Lower lobe of right lung (tissue), 2 donors: ENCODE results near the gene C21orf58. TPM values are rescaled to one million over a fixed set of nuclear protein-coding genes. Genes with fewer than 3 reads are reported as not detected.

ENCODE experiments used
- ATAC-seq, 2 donors: fragments of 200-7000 bp; cut with Tn5 transposase; one replicate each; pipeline ENCODE4 v1.9.1; 2020 to 2022; ENCODE audit warnings: mild to moderate bottlenecking in 2 of 2, moderate library complexity in 2 of 2
- DNase-seq: peaks from one replicate; pipeline ENCODE4 v3.0.0-alpha.2; 2020
- H3K27ac ChIP-seq: fragments of 200-600 bp; one replicate; pipeline ENCODE4 v1.8.0; 2022
- H3K27me3 ChIP-seq: fragments of 200-600 bp; one replicate; pipeline ENCODE4 v1.8.0; 2022; ENCODE audit warnings: low read depth
- H3K36me3 ChIP-seq: fragments of 200-600 bp; one replicate; pipeline ENCODE4 v1.8.0; 2022; ENCODE audit warnings: mild to moderate bottlenecking
- H3K4me1 ChIP-seq: fragments of 200-600 bp; one replicate; pipeline ENCODE4 v1.8.0; 2022
- H3K4me3 ChIP-seq: fragments of 200-600 bp; one replicate; pipeline ENCODE4 v1.8.0; 2022; ENCODE audit warnings: mild to moderate bottlenecking
- H3K9me3 ChIP-seq: fragments of 200-600 bp; one replicate; pipeline ENCODE4 v1.8.0; 2022
- CTCF ChIP-seq: fragments of 200-600 bp; IDR thresholded peaks from one replicate; pipeline ENCODE4 v1.8.0; 2022; ENCODE audit warnings: antibody characterized with exemption, mild to moderate bottlenecking
- intact Hi-C: fragments of 100-400 bp; cut with DNase I; formaldehyde crosslinking; loops from one replicate; pipeline ENCODE4 v1.11.0; 2022
- total RNA-seq: library from RNA; stranded (reverse); fragmentation: NEBNext Ultra II Directional; extraction: Animal tissue kit (Norgen Biotek cat#: 25700); gene quantifications from one replicate; pipeline ENCODE4 v1.2.1, GENCODE V29; 2021
- donor health status: DM: no; HTN: yes; CAD: no; lungs with severe emphysema.

C21orf58 gene
- total RNA-seq, 1 donor from 2014 or later, result 9.5 TPM

- ATAC-seq, result no peak
- TF ChIP-seq CTCF, result no peak
- Histone ChIP-seq H3K36me3 (peaks cover 100% of the 10 kb centered on the region), H3K4me1 (no peaks in the 10 kb centered on the region), H3K27ac (no peak overlapping the region), H3K27me3 (no peaks in the 10 kb centered on the region), H3K9me3 (no peaks in the 10 kb centered on the region), H3K4me3 (no peak overlapping the region)
- intact Hi-C loops, result no loop called here
- DNase-seq, result no peak
These were observed 55.3 kb downstream of the C21orf58 start for GRCh38 chr21:46268371-46268770.

GRCh38 chr21:46266946-46267345, 56.7 kb downstream of the C21orf58 start:
- no peaks in the 10 kb centered on the region for H3K4me1 ChIP-seq
- peaks cover 97% of the 10 kb centered on the region for H3K36me3 ChIP-seq
- DNase-seq, result no peak
- H3K9me3 ChIP-seq, result no peaks in the 10 kb centered on the region
- H3K27me3 ChIP-seq, result no peaks in the 10 kb centered on the region
- no peak overlapping the region for H3K27ac ChIP-seq
- intact Hi-C loops, result no loop called here
- no peak for ATAC-seq
- TF ChIP-seq CTCF, result no peak
- H3K4me3 ChIP-seq, result no peak overlapping the region

- ATAC-seq, result no peak
- Histone ChIP-seq H3K27ac (no peak overlapping the region), H3K27me3 (no peaks in the 10 kb centered on the region), H3K4me1 (no peaks in the 10 kb centered on the region), H3K36me3 (peaks cover 97% of the 10 kb centered on the region), H3K4me3 (no peak overlapping the region), H3K9me3 (no peaks in the 10 kb centered on the region)
- TF ChIP-seq CTCF, result no peak
- intact Hi-C loops, result no loop called here
- DNase-seq, result no peak
These were observed 57.7 kb downstream of the C21orf58 start for GRCh38 chr21:46265736-46266525.

- DNase-seq (no peak), ATAC-seq (peak; percentile 26 to 37)
- intact Hi-C loops, result no loop called here
- Histone ChIP-seq H3K4me1 (no peaks in the 10 kb centered on the region), H3K27ac (no peak overlapping the region), H3K36me3 (peaks cover 97% of the 10 kb centered on the region), H3K27me3 (no peaks in the 10 kb centered on the region), H3K9me3 (no peaks in the 10 kb centered on the region), H3K4me3 (no peak overlapping the region)
- no peak for TF ChIP-seq CTCF
These were observed 59.0 kb downstream of the C21orf58 start for GRCh38 chr21:46264690-46265144.

GRCh38 chr21:46264046-46264689, 59.5 kb downstream of the C21orf58 start:
- no peak for DNase-seq
- H3K36me3 ChIP-seq, result peaks cover 97% of the 10 kb centered on the region
- H3K9me3 ChIP-seq, result no peaks in the 10 kb centered on the region
- intact Hi-C loops, result no loop called here
- peak in 1 of 2 donors; percentile 5 for ATAC-seq
- H3K27ac ChIP-seq, result no peak overlapping the region
- TF ChIP-seq CTCF, result no peak
- no peaks in the 10 kb centered on the region for H3K4me1 ChIP-seq
- H3K4me3 ChIP-seq, result no peak overlapping the region
- H3K27me3 ChIP-seq, result no peaks in the 10 kb centered on the region
